Tibial nerve (tissue), 4 donors: ENCODE data around the gene IKZF1. TPM values are rescaled to one million over a fixed set of nuclear protein-coding genes. Genes with fewer than 3 reads are reported as not detected.

Experiments used
- DNase-seq, 2 donors: peaks; one replicate each; pipeline ENCODE4 v3.0.0-alpha.2; 2019; ENCODE audit warnings: low spot score in 2 of 2
- H3K27ac ChIP-seq, 4 donors: fragments of 200-600 bp; sonication (generic) in 3 of 4; one replicate each; pipeline ENCODE4 v1.5.1; 2017 to 2019; ENCODE audit warnings: mild to moderate bottlenecking in 1 of 4
- H3K27me3 ChIP-seq, 2 donors: fragments of 200-600 bp; sonication (generic) in 1 of 2; one replicate each; pipeline versions ENCODE4 v1.5.1 to v1.6.0; 2017 to 2019
- H3K36me3 ChIP-seq, 3 donors: fragments of 200-600 bp; sonication (generic); one replicate each; pipeline ENCODE4 v1.5.1; 2018 to 2019
- H3K4me1 ChIP-seq, 4 donors: fragments of 200-600 bp; sonication (generic) in 3 of 4; one replicate each; pipeline ENCODE4 v1.5.1; 2017 to 2019
- H3K4me3 ChIP-seq, 4 donors: fragments of 200-600 bp; sonication (generic) in 3 of 4; one replicate each; pipeline ENCODE4 v1.5.1; 2017 to 2019; ENCODE audit warnings: mild to moderate bottlenecking in 1 of 4, moderate library complexity in 1 of 4
- H3K9me3 ChIP-seq, 4 donors: fragments of 200-600 bp; sonication (generic) in 3 of 4; one replicate each; pipeline ENCODE4 v1.5.1; 2017 to 2019
- CTCF ChIP-seq, 5 experiments: fragments of 200-600 bp in 3 of 5; fragments of 450-650 bp in 2 of 5; sonication (generic) in 3 of 5; IDR thresholded peaks; one replicate each; pipeline ENCODE4 v1.5.1; 2016 to 2019; ENCODE audit warnings: antibody characterized with exemption in 5 of 5, mild to moderate bottlenecking in 3 of 5, moderate library complexity in 2 of 5
- EP300 ChIP-seq, 2 donors: sonication (generic); formaldehyde crosslinking; IDR thresholded peaks; one replicate each; pipeline ENCODE4 v1.6.1; 2017; ENCODE audit warnings: antibody characterized with exemption in 2 of 2, mild to moderate bottlenecking in 1 of 2
- POLR2A ChIP-seq, 2 donors: fragments of 450-650 bp; IDR thresholded peaks; one replicate each; pipeline ENCODE4 v1.6.1; 2017; ENCODE audit warnings: antibody characterized with exemption in 2 of 2, mild to moderate bottlenecking in 2 of 2, moderate library complexity in 2 of 2
- WGBS, 2 donors: methylation state at CpG; one replicate each; pipeline ENCODE4 v1.1.5; 2018; 5-methylcytosine and 5-hydroxymethylcytosine counted together
- total RNA-seq, 4 donors: library from RNA; depleted of rRNA; stranded (reverse); fragments of >200 nt; gene quantifications; one replicate each; pipeline ENCODE4 v1.1.0, GENCODE V29; 2016

Gene IKZF1
- total RNA-seq, 4 donors from 2014 or later = 9.6 to 32.1 (median 20.7) TPM

- no peak overlapping the region for H3K27ac ChIP-seq
- DNase-seq = no peak
- TF ChIP-seq CTCF (IDR thresholded peaks at IDR 0.05) (no peak), POLR2A (IDR thresholded peaks at IDR 0.05) (no peak), EP300 (IDR thresholded peaks at IDR 0.05) (no peak)
- H3K9me3 ChIP-seq = no peaks in the 10 kb centered on the region
- 72 to 73% methylated on average over 5 of the region's 5 CpGs for WGBS, 2 donors
- H3K27me3 ChIP-seq = no peaks in the 10 kb centered on the region
- H3K4me1 ChIP-seq = peaks cover 0 to 5% (median 0%) of the 10 kb centered on the region in 4 donors
- H3K36me3 ChIP-seq = no peaks in the 10 kb centered on the region
- H3K4me3 ChIP-seq = no peak overlapping the region
Measured at GRCh38 chr7:50406935-50407334, 102.4 kb downstream of the IKZF1 start.

- Histone ChIP-seq H3K27me3 (no peaks in the 10 kb centered on the region), H3K9me3 (no peaks in the 10 kb centered on the region), H3K4me3 (no peak overlapping the region), H3K4me1 (peaks cover 0 to 5% (median 0%) of the 10 kb centered on the region in 4 donors), H3K27ac (peak overlapping the region in 1 of 4 donors; percentile 19), H3K36me3 (no peaks in the 10 kb centered on the region)
- no peak for DNase-seq
- WGBS, 2 donors = 77 to 82% methylated on average over 17 of the region's 17 CpGs
- TF ChIP-seq EP300 (IDR thresholded peaks at IDR 0.05) (no peak), CTCF (IDR thresholded peaks at IDR 0.05) (no peak), POLR2A (IDR thresholded peaks at IDR 0.05) (no peak)
Measured at GRCh38 chr7:50409856-50410745, 105.6 kb downstream of the IKZF1 start.

- WGBS, 2 donors = 43 to 68% methylated on average over 6 of the region's 6 CpGs
- Histone ChIP-seq H3K27me3 (no peaks in the 10 kb centered on the region), H3K9me3 (no peaks in the 10 kb centered on the region), H3K4me3 (no peak overlapping the region), H3K27ac (peak overlapping the region in 1 of 4 donors; percentile 19), H3K4me1 (peaks cover 0 to 5% (median 0%) of the 10 kb centered on the region in 4 donors), H3K36me3 (no peaks in the 10 kb centered on the region)
- no peak for DNase-seq
- TF ChIP-seq POLR2A (IDR thresholded peaks at IDR 0.05) (no peak), CTCF (IDR thresholded peaks at IDR 0.05) (no peak), EP300 (IDR thresholded peaks at IDR 0.05) (no peak)
Measured at GRCh38 chr7:50411332-50411731, 106.8 kb downstream of the IKZF1 start.

DNA sequence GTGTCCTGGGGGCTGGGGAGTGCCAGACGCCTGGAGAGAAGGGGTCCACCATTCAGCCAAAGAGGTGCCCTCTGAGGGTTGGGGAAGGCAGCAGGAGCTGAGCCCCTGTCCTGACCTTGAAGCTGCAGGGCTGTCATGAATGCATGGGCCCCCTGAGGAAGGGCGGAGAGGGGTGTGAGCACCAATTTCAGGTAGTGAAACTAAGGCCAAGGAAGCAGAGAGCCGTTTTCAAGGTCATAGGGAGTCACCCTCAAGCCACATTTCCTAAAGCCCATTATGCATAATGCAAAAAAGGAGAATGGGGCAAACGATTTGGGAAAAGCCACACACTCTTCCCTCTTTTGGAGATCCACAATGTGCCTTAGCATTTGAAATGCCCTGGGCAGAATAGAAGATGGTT, 108.5 kb downstream of the IKZF1 start:
- Histone ChIP-seq H3K27ac (no peak overlapping the region), H3K4me3 (no peak overlapping the region), H3K27me3 (no peaks in the 10 kb centered on the region), H3K4me1 (peaks cover 0 to 5% (median 0%) of the 10 kb centered on the region in 4 donors), H3K36me3 (no peaks in the 10 kb centered on the region), H3K9me3 (no peaks in the 10 kb centered on the region)
- no peak for TF ChIP-seq POLR2A (IDR thresholded peaks at IDR 0.05)
- no peak for TF ChIP-seq CTCF (IDR thresholded peaks at IDR 0.05)
- no peak for TF ChIP-seq EP300 (IDR thresholded peaks at IDR 0.05)
- 64% methylated on average over 4 of the region's 4 CpGs for WGBS, 2 donors
- DNase-seq = no peak

DNA sequence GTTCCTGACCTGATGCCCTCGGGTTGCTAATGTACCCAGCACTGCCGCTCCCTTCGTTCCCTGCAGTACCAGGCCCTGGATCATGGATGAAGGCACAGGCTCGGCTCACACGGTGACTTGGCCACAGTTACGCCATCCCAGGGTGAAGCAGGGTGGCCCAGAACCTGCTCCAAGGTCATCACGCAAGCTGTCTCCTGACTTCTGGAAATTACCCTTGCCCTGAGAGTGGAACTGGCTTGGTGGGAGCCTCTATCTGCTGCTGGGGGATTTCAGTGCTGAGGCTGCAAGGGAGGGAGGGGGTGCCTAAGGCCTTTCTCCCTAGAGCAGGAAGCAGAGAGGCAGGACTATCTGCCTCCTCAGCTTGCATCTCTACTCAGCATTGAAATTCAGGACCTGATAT, 109.0 kb downstream of the IKZF1 start:
- Histone ChIP-seq H3K4me3 (no peak overlapping the region), H3K9me3 (no peaks in the 10 kb centered on the region), H3K4me1 (peaks cover 0 to 5% (median 0%) of the 10 kb centered on the region in 4 donors), H3K27ac (no peak overlapping the region), H3K36me3 (no peaks in the 10 kb centered on the region), H3K27me3 (no peaks in the 10 kb centered on the region)
- TF ChIP-seq EP300 (IDR thresholded peaks at IDR 0.05) (no peak), CTCF (IDR thresholded peaks at IDR 0.05) (no peak), POLR2A (IDR thresholded peaks at IDR 0.05) (no peak)
- no peak for DNase-seq
- 85 to 87% methylated on average over 7 of the region's 7 CpGs for WGBS, 2 donors
